Mesodermal cell (in vitro differentiated cells): Measurements from ENCODE around the gene INTS12.

ENCODE experiments used
- H3K27ac ChIP-seq: 2 replicates; pipeline ENCODE4 v1.7.0; 2013; ENCODE audit warnings: mild to moderate bottlenecking, low read depth, low read length, moderate library complexity; ENCODE audit not compliant: severe bottlenecking
- H3K36me3 ChIP-seq: 2 replicates; pipeline ENCODE4 v1.7.1; 2013; ENCODE audit warnings: mild to moderate bottlenecking, low read length, moderate library complexity; ENCODE audit not compliant: control insufficient read depth, insufficient read depth
- H3K4me1 ChIP-seq: one replicate; pipeline ENCODE4 v1.7.1; 2013; ENCODE audit warnings: mild to moderate bottlenecking, low read length; ENCODE audit not compliant: insufficient read depth, control insufficient read depth, poor library complexity, severe bottlenecking
- H3K4me3 ChIP-seq: 2 replicates; pipeline ENCODE4 v1.7.0; 2013; ENCODE audit warnings: low read length, control low read depth, mild to moderate bottlenecking; ENCODE audit not compliant: insufficient read depth, poor library complexity, severe bottlenecking; ENCODE audit errors: extremely low read depth
- H3K9me3 ChIP-seq: 2 replicates; pipeline ENCODE4 v1.7.1; 2013; ENCODE audit warnings: mild to moderate bottlenecking, low read length, moderate library complexity; ENCODE audit not compliant: control insufficient read depth
- WGBS, 2 experiments: methylation state at CpG; one replicate each; pipeline ENCODE4 v1.1.5; 2013; ENCODE audit warnings: missing lambda C conversion rate in 2 of 2; ENCODE audit not compliant: insufficient coverage in 2 of 2; 5-methylcytosine and 5-hydroxymethylcytosine counted together

Gene INTS12

DNA sequence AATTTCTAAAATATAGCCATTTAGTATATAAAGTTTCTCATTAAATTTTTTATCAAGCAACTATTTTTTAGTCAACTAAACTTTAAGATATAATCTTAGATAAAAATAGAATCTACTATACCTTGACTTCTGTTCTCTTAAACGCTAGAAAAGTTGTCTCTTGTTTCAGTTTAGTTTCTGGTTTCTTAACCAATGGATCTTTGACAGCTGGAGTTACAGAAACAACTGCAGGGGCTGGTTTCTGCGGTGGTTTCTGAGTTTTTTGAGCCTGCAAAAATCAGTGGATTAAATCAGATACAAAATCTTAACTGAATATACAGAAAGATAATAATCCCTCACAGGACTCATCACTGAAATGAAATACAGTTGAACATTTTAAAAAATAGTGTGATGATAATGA, 21.9 kb downstream of the INTS12 start:
- H3K9me3 ChIP-seq, result no peaks in the 10 kb centered on the region
- H3K27ac ChIP-seq, result no peak overlapping the region
- no peaks in the 10 kb centered on the region for H3K4me1 ChIP-seq
- H3K36me3 ChIP-seq, result peaks cover 31% of the 10 kb centered on the region
- no peak overlapping the region for H3K4me3 ChIP-seq
- no CpG with 5 or more reads among the region's 2 CpGs for WGBS, 2 experiments

DNA sequence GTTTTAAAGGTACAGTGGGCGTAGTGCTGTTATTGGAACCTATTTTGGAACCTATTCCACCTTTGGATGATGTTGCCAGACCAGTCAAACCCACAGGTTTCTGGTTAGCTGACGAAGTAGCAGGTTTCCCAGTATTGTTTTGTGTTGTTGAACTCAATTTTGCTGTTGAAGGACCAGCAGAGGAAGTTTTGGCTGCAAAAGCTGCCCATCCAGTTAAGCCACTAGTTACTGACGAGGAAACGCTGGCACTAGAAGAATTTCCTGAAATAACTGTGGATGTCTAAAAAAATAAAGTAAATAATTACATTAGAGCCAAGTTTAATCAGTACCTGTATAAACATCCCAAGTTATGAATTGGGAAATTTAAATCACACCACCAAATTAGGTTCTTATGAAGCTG, 25.5 kb downstream of the INTS12 start:
- Histone ChIP-seq H3K36me3 (peaks cover 15% of the 10 kb centered on the region), H3K27ac (no peak overlapping the region)
- 100% methylated on average over 1 to 2 of the region's 4 CpGs for WGBS, 2 experiments

DNA sequence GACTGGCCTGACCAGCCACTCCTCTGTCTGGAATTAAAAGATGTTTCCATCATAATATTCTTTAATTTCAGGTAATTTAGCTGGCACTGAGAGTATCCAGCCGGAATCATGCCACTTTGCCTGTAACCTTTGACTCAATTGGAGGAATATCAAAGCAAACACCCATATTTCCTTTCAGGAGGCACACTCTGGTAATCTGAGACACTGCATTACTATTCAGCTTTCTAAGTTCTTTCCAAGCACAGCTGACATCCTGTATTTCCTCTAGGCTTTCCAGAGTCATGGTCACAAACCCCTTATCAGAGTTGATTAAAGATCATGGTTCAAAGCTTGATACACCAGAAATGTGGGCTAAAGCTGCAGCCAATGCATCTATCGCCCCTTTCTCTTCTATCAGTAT, 29.3 kb downstream of the INTS12 start:
- WGBS, 2 experiments, result 86 to 92% methylated on average over 1 of the region's 2 CpGs
- H3K9me3 ChIP-seq, result no peaks in the 10 kb centered on the region
- peaks cover 11% of the 10 kb centered on the region for H3K36me3 ChIP-seq
- no peaks in the 10 kb centered on the region for H3K4me1 ChIP-seq
- H3K27ac ChIP-seq, result no peak overlapping the region
- no peak overlapping the region for H3K4me3 ChIP-seq

More for the DNA sequence above, 25.5 kb downstream of the INTS12 start:
- Histone ChIP-seq H3K4me1 (no peaks in the 10 kb centered on the region), H3K9me3 (no peaks in the 10 kb centered on the region), H3K4me3 (no peak overlapping the region)

DNA sequence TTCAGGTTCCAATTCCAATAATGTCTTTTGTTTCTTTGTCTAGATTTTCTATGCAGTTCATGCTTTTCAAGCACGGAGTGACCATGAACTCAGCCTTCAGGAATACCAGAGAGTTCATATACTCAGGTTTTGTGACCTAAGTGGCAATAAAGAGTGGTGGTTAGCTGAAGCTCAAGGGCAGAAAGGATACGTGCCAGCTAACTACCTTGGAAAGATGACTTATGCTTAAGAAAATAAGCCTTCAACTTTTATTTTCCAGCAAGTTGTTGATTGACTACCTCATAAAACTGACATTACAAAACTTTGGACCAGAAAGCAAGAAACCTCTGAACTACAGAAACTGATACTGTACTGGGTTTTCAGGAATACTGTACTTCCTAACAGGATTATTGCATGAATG, 30.8 kb downstream of the INTS12 start:
- Histone ChIP-seq H3K36me3 (peaks cover 7% of the 10 kb centered on the region), H3K4me3 (no peak overlapping the region), H3K9me3 (no peaks in the 10 kb centered on the region), H3K4me1 (no peaks in the 10 kb centered on the region), H3K27ac (no peak overlapping the region)
- WGBS, 2 experiments, result 100% methylated on average over 1 of the region's 2 CpGs

DNA sequence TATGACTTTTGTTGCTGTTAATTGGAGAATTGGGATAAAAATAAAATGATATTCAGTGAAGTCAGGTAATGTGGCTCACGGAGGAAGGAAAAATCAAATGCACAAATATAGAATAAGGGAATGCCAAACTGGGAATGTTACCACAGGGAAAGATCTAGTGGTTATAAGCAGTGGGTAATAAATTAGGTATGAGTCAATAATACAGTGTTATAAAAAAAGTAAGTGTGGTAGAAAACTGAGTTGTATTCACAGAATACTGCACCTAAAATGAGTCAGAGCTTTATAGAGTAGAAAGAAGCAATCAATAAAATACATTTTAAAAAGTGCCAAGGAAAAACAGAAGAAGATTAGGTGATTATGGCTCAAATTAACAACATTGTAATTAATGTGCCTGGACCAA, 34.5 kb downstream of the INTS12 start:
- Histone ChIP-seq H3K36me3 (no peaks in the 10 kb centered on the region), H3K4me3 (no peak overlapping the region), H3K9me3 (no peaks in the 10 kb centered on the region), H3K4me1 (no peaks in the 10 kb centered on the region), H3K27ac (no peak overlapping the region)
- WGBS, 2 experiments, result 89 to 100% methylated on average over 1 of the region's 1 CpG

DNA sequence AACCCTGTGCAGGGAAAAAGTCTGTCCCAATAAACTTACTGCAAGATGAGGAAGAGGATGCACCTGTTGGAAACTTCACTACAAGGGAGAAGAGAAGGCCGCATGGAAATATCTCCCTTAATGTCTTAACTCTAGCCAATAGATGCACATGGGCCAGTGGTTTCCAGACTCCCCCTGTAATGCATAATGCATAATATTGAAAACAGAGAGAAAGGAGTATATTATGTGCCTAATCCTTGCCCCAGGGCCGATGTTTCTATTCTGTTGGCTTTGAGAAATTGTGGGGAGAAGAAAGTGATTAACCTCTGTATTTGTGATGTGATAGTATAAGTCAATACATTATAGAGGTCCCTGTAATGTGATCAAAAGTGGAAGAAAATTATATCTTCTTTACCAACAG, 37.2 kb downstream of the INTS12 start:
- no peaks in the 10 kb centered on the region for H3K4me1 ChIP-seq
- H3K4me3 ChIP-seq, result no peak overlapping the region
- H3K9me3 ChIP-seq, result no peaks in the 10 kb centered on the region
- no peak overlapping the region for H3K27ac ChIP-seq
- no peaks in the 10 kb centered on the region for H3K36me3 ChIP-seq
- no CpG with 5 or more reads among the region's 2 CpGs for WGBS, 2 experiments

DNA sequence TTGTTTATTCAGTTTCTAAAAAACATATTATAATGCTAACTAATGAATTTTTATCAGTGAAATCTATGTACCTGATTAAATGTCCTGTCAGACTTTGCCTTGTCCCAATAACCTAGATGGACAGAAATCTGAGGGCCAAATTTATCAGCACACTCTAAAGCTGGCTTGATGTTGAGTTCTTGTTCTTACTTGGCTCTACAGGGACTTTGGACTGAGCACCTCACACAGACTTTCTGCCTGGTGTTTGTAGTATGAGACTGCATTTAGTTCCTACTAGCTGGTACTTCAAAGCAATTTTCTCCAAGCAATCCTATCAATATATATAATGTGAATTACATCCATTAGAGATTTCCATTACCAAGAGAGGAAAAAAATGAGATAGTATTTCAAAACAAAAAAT, 37.8 kb downstream of the INTS12 start:
- no peaks in the 10 kb centered on the region for H3K4me1 ChIP-seq
- no peaks in the 10 kb centered on the region for H3K36me3 ChIP-seq
- no peaks in the 10 kb centered on the region for H3K9me3 ChIP-seq
- no peak overlapping the region for H3K27ac ChIP-seq
- no peak overlapping the region for H3K4me3 ChIP-seq

DNA sequence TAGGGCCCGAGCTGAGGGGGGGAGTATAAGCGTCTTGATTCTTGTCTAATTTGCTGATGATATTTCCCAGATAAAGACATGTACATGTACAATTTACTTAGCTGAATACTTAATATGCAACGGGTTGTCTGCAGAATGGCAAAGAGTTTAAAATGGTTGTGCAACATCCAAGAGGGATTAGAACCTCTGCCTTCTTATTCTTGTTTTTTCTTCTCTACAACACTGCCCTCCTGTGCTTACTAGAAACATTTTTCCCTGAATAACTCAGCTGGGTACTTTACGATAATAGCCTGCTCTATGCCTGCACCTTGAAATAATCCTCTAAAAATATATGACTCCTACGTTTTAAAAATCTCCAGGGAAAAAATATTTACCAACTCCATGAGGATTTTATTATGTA, 41.8 kb downstream of the INTS12 start:
- WGBS, 2 experiments, result 32 to 35% methylated on average over 2 to 3 of the region's 5 CpGs
- H3K4me1 ChIP-seq, result no peaks in the 10 kb centered on the region
- no peaks in the 10 kb centered on the region for H3K9me3 ChIP-seq
- no peaks in the 10 kb centered on the region for H3K36me3 ChIP-seq
- H3K4me3 ChIP-seq, result no peak overlapping the region
- no peak overlapping the region for H3K27ac ChIP-seq

DNA sequence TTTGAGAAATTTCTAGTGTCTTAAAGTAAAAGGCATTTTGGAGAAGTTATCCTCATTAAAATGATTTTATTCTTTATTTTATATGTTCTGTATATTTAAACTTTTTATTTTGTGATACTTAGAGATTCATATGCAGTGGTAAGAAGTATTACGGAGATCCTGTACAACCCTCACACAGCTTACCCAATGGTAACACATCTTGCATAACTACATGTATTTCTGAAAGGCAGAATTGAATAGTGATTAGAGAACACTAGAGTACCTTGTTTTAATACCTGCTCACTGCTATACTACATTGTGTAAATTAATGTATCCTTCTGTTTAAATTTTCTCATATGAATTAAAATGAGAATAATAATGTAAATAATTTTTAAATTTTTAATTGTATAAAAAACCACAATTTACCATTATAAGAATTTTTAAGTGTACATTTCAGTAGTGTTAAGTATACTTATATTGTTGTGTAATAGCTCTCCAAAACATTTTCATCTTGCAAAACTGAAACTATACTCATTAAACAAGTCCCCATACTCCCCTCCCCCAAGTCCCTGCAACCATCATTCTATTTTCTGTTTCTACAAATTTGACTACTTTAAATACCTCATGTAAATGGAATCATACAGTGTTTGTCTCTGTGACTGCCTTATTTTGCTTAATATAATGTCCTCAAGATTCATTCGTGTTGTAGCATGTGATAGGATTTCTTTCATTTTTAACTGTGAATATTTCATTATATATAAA, 45.4 kb downstream of the INTS12 start:
- Histone ChIP-seq H3K36me3 (no peaks in the 10 kb centered on the region), H3K4me1 (no peaks in the 10 kb centered on the region), H3K9me3 (no peaks in the 10 kb centered on the region), H3K27ac (no peak overlapping the region), H3K4me3 (no peak overlapping the region)
- no CpG with 5 or more reads among the region's 2 CpGs for WGBS, 2 experiments

DNA sequence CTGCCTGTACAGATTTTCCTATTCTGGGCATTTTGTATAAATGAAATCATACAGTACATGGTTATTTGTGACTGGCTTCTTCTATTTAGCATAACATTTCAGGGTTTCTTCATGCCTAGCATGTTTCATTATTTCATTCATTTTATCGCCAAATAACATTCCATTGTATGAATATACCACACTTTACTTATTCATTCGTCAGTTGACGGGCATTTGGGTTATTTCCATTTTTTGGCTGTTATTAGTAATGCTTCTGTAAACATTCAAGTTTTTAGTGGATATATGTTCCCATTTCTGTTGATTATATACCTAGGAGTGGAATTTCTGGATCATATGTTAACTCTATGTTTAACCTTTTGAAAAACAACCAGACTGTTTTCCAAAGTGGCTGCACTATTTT, 47.5 kb downstream of the INTS12 start:
- Histone ChIP-seq H3K4me1 (no peaks in the 10 kb centered on the region), H3K4me3 (no peak overlapping the region), H3K9me3 (no peaks in the 10 kb centered on the region), H3K27ac (no peak overlapping the region), H3K36me3 (no peaks in the 10 kb centered on the region)
- WGBS, 2 experiments, result 100% methylated on average over 1 of the region's 3 CpGs

DNA sequence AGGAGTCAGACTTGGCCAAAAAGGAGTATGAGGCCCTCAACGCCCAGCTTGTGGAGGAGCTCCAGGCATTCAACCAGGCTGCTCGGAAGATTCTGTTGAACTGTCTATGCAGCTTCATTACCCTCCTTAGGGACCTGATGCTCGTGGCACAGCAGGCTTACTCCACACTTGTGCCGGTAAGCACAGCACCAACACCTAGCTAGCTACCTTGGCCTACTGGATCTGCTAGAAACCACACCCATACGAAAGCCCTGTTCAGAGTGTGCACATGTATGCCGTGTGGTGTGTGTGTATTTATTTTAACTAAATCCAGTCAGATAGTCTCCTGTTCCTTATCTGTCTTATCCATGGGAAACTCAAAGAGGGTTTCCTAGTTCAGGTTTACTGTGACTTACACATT, 49.3 kb downstream of the INTS12 start:
- 64 to 83% methylated on average over 3 of the region's 6 CpGs for WGBS, 2 experiments
- Histone ChIP-seq H3K4me1 (no peaks in the 10 kb centered on the region), H3K9me3 (no peaks in the 10 kb centered on the region), H3K36me3 (no peaks in the 10 kb centered on the region), H3K4me3 (no peak overlapping the region), H3K27ac (no peak overlapping the region)
